Right lobe of liver (tissue), 4 donors: ENCODE results near the gene ARSG.

Experiments used
- CTCF ChIP-seq, 4 donors: fragments of 200-600 bp in 3 of 4; fragments of 450-650 bp in 1 of 4; IDR thresholded peaks; one replicate each; pipeline versions ENCODE4 v1.5.1 to v1.8.0; 2016 to 2022; ENCODE audit warnings: antibody characterized with exemption in 4 of 4, mild to moderate bottlenecking in 2 of 4
- POLR2A ChIP-seq: fragments of 450-650 bp; IDR thresholded peaks from one replicate; pipeline ENCODE4 v1.6.1; 2017; ENCODE audit warnings: antibody characterized with exemption, mild to moderate bottlenecking
- donor health status: DM: no; HTN: no; CAD: no.
- donor health status: DM: no; HTN: no; CAD: no.
- donor health status: DM: no; HTN: yes; CAD: no.

GRCh38 chr17:68326681-68327080 lies 35.4 kb downstream of the ARSG start:
- TF ChIP-seq CTCF (IDR thresholded peaks at IDR 0.05) (no peak), POLR2A (no peak)
